HFF-Myc (cell line): Measurements from ENCODE around the gene WDR74.
A peak's percentile ranks its signal among the peaks of the same experiment; 100 is the strongest.

Experiments
- DNase-seq: peaks from one replicate; pipeline ENCODE4 v3.0.0-alpha.2; 2011; ENCODE audit warnings: low read depth; ENCODE audit errors: extremely low read depth
- H3K4me3 ChIP-seq: replicated peaks from 2 replicates; pipeline ENCODE4 v1.5.1; 2011; ENCODE audit warnings: low read depth, mild to moderate bottlenecking, control low read depth, low read length
- TF ChIP-seq, protein P1 (sequence below): IDR thresholded peaks from 2 replicates; pipeline ENCODE4 v1.5.1; 2012; ENCODE audit warnings: mild to moderate bottlenecking, low read depth, low read length, control low read depth; ENCODE audit errors: missing control alignments

The WDR74 gene

GRCh38 chr11:62816557-62816956 is 22.8 kb downstream of the WDR74 start:
- no peak overlapping the region for H3K4me3 ChIP-seq
- TF ChIP-seq, protein P1, sequence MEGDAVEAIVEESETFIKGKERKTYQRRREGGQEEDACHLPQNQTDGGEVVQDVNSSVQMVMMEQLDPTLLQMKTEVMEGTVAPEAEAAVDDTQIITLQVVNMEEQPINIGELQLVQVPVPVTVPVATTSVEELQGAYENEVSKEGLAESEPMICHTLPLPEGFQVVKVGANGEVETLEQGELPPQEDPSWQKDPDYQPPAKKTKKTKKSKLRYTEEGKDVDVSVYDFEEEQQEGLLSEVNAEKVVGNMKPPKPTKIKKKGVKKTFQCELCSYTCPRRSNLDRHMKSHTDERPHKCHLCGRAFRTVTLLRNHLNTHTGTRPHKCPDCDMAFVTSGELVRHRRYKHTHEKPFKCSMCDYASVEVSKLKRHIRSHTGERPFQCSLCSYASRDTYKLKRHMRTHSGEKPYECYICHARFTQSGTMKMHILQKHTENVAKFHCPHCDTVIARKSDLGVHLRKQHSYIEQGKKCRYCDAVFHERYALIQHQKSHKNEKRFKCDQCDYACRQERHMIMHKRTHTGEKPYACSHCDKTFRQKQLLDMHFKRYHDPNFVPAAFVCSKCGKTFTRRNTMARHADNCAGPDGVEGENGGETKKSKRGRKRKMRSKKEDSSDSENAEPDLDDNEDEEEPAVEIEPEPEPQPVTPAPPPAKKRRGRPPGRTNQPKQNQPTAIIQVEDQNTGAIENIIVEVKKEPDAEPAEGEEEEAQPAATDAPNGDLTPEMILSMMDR: no peak
- no peak for DNase-seq

- no peak for DNase-seq
- TF ChIP-seq, protein P1: no peak
- H3K4me3 ChIP-seq: no peak overlapping the region
Measured at GRCh38 chr11:62811659-62812058, 27.7 kb downstream of the WDR74 start.

- no peak overlapping the region for H3K4me3 ChIP-seq
- TF ChIP-seq, protein P1: no peak
- DNase-seq: no peak
Measured at GRCh38 chr11:62810748-62811147, 28.6 kb downstream of the WDR74 start.

DNA sequence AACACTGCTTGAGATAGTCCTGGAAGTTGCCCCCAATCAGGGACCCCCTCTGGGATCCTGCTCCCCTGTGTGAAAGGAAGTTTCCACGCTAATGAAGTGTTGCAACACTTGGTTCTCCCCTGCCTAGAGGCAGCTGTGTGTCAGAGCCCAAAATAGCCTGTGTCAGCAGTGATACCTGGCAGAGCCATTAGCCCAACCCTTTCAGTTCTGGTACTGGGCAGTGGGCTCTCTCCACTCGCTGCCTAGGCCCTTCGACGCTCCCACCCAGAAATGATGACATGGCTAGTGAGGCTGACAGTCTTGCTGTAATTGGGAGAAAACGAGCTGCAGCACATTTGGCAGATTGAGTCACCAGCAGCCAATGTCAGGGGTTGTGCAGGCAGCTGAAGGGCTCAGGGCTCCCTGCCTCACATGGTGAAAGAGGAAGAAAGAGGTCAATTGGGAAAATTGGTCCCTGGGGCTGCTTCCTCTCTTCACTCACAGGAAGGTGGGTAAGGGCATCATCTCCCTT is 32.7 kb downstream of the WDR74 start:
- H3K4me3 ChIP-seq: no peak overlapping the region; the same call in 1 of the 2 replicates
- TF ChIP-seq, protein P1: no peak
- DNase-seq: no peak

GRCh38 chr11:62805961-62806441 is 33.4 kb downstream of the WDR74 start:
- H3K4me3 ChIP-seq: peak overlapping the region; percentile 59
- TF ChIP-seq, protein P1: no peak
- no peak for DNase-seq

GRCh38 chr11:62805076-62805892 is 34.1 kb downstream of the WDR74 start, which contains the start of gene NXF1:
Gene NXF1 (minus strand): TSS chr11:62805440. CDS start chr11:62805356, 84 bp downstream.
- peak; percentile 77 for DNase-seq
- TF ChIP-seq, protein P1: no peak
- peak within 1 kb of the TSS; percentile 59 for H3K4me3 ChIP-seq
